Hepatocyte (in vitro differentiated cells): Measurements from ENCODE around the gene CDK17. TPM values are rescaled to one million over a fixed set of nuclear protein-coding genes. Genes with fewer than 3 reads are reported as not detected.
A peak's percentile ranks its signal among the peaks of the same experiment; 100 is the strongest.
"Not testable (repeated sequence)": the region's sequence is repeated elsewhere in the genome, so short reads cannot be mapped to it uniquely, and the experiment has no call there.

Experiments
- DNase-seq: peaks from one replicate; pipeline ENCODE4 v3.0.0-alpha.2; 2016; ENCODE audit warnings: low spot score
- H2AFZ ChIP-seq: fragments of 200-600 bp; sonication (generic); 2 replicates; pipeline ENCODE4 v1.6.0; 2016; ENCODE audit warnings: antibody characterized with exemption, mild to moderate bottlenecking
- H3K27ac ChIP-seq: fragments of 200-600 bp; sonication (generic); 2 replicates; pipeline ENCODE4 v1.5.1; 2016; ENCODE audit warnings: mild to moderate bottlenecking
- H3K27me3 ChIP-seq: fragments of 200-600 bp; sonication (generic); 2 replicates; pipeline ENCODE4 v1.6.1; 2016
- H3K36me3 ChIP-seq: fragments of 200-600 bp; sonication (generic); replicated peaks from 2 replicates; pipeline ENCODE4 v1.5.1; 2016; ENCODE audit warnings: low read depth; ENCODE audit not compliant: insufficient read depth
- H3K4me1 ChIP-seq: fragments of 200-600 bp; sonication (generic); 2 replicates; pipeline ENCODE4 v1.5.1; 2016; ENCODE audit warnings: mild to moderate bottlenecking, moderate library complexity; ENCODE audit not compliant: insufficient read depth
- H3K4me2 ChIP-seq: fragments of 200-600 bp; sonication (generic); 2 replicates; pipeline ENCODE4 v1.6.0; 2016
- H3K4me3 ChIP-seq: fragments of 200-600 bp; sonication (generic); 2 replicates; pipeline ENCODE4 v1.5.1; 2016; ENCODE audit warnings: mild to moderate bottlenecking
- H3K79me2 ChIP-seq: fragments of 200-600 bp; sonication (generic); 2 replicates; pipeline ENCODE4 v1.6.0; 2017; ENCODE audit warnings: mild to moderate bottlenecking
- H3K9me2 ChIP-seq: fragments of 200-600 bp; sonication (generic); replicated peaks from 2 replicates; pipeline ENCODE4 v1.6.0; 2017; ENCODE audit warnings: mild to moderate bottlenecking; ENCODE audit not compliant: insufficient read depth
- H3K9me3 ChIP-seq: fragments of 200-600 bp; sonication (generic); 2 replicates; pipeline ENCODE4 v1.5.1; 2016; ENCODE audit warnings: low read depth, mild to moderate bottlenecking
- H4K20me1 ChIP-seq: fragments of 200-600 bp; sonication (generic); 2 replicates; pipeline ENCODE4 v1.6.0; 2016; ENCODE audit warnings: mild to moderate bottlenecking; ENCODE audit not compliant: insufficient read depth, poor library complexity, severe bottlenecking
- CTCF ChIP-seq: fragments of 200-600 bp; sonication (generic); IDR thresholded peaks from 2 replicates; pipeline ENCODE4 v1.5.1; 2016; ENCODE audit warnings: antibody characterized with exemption, mild to moderate bottlenecking; ENCODE audit not compliant: poor library complexity
- EZH2 ChIP-seq: fragments of 200-600 bp; sonication (generic); IDR thresholded peaks from 2 replicates; pipeline ENCODE4 v1.6.1; 2016; ENCODE audit warnings: antibody characterized with exemption, mild to moderate bottlenecking, borderline replicate concordance
- EZH2phosphoT487 ChIP-seq: fragments of 200-600 bp; sonication (generic); IDR thresholded peaks from one replicate; pipeline ENCODE4 v1.6.1; 2018; ENCODE audit warnings: antibody characterized with exemption, mild to moderate bottlenecking, low read depth, moderate library complexity; ENCODE audit not compliant: unreplicated experiment, severe bottlenecking
- WGBS: methylation state at CpG from one replicate; pipeline ENCODE4 v1.1.6; 2016; ENCODE audit warnings: low lambda C conversion rate; ENCODE audit errors: missing lambda C conversion rate; 5-methylcytosine and 5-hydroxymethylcytosine counted together
- polyA plus RNA-seq: library from polyadenylated mRNA; unstranded; fragments of >200 nt; fragmentation: Nextera tagmentation; extraction: Ambion mirVana; gene quantifications from 2 replicates; pipeline ENCODE4 v1.2.1, GENCODE V29; 2016
- total RNA-seq: library from RNA; depleted of rRNA; stranded (reverse); fragments of >200 nt; gene quantifications from 2 replicates; pipeline ENCODE4 v1.2.3, GENCODE V29; 2014

The CDK17 gene
- total and polyA plus RNA-seq, 2 experiments from 2014 or later: 13.8 to 33.1 TPM

GRCh38 chr12:96419576-96420276 is 19.5 kb upstream of the CDK17 start:
- no peaks in the 10 kb centered on the region for H3K27me3 ChIP-seq
- no peak for TF ChIP-seq CTCF
- TF ChIP-seq EZH2phosphoT487: no peak

GRCh38 chr12:96417688-96418087 is 17.4 kb upstream of the CDK17 start:
- not testable (repeated sequence) for H4K20me1 ChIP-seq, DNase-seq, H3K9me3 ChIP-seq, H3K27me3 ChIP-seq, H3K36me3 ChIP-seq, H3K4me1 ChIP-seq, H3K4me3 ChIP-seq, H2AFZ ChIP-seq, H3K9me2 ChIP-seq, H3K79me2 ChIP-seq, H3K27ac ChIP-seq, H3K4me2 ChIP-seq
- WGBS: 97% methylated on average over 2 of the region's 2 CpGs

More at GRCh38 chr12:96419576-96420276, 19.5 kb upstream of the CDK17 start:
- WGBS: 96% methylated on average over 5 of the region's 5 CpGs
- H3K9me3 ChIP-seq: no peaks in the 10 kb centered on the region
- H3K36me3 ChIP-seq: no peaks in the 10 kb centered on the region
- no peak overlapping the region for H3K27ac ChIP-seq
- H3K4me2 ChIP-seq: no peak overlapping the region
- no peaks in the 10 kb centered on the region for H3K79me2 ChIP-seq
- no peaks in the 10 kb centered on the region for H4K20me1 ChIP-seq
- no peak overlapping the region for H2AFZ ChIP-seq
- DNase-seq: no peak
- H3K4me3 ChIP-seq: no peak overlapping the region
- H3K4me1 ChIP-seq: no peaks in the 10 kb centered on the region
- H3K9me2 ChIP-seq: no peaks in the 10 kb centered on the region

GRCh38 chr12:96416033-96416799 is 16.0 kb upstream of the CDK17 start:
- Histone ChIP-seq H3K36me3 (no peaks in the 10 kb centered on the region), H4K20me1 (no peaks in the 10 kb centered on the region), H3K9me3 (no peaks in the 10 kb centered on the region), H3K27ac (peak overlapping the region; percentile 34), H3K27me3 (no peaks in the 10 kb centered on the region), H3K4me2 (peak overlapping the region; percentile 47), H2AFZ (peak overlapping the region; percentile 42), H3K4me3 (no peak overlapping the region), H3K4me1 (no peaks in the 10 kb centered on the region), H3K79me2 (no peaks in the 10 kb centered on the region), H3K9me2 (no peaks in the 10 kb centered on the region)
- no peak for TF ChIP-seq EZH2phosphoT487
- no peak for TF ChIP-seq EZH2
- no peak for TF ChIP-seq CTCF
- DNase-seq: no peak
- WGBS: 44% methylated on average over 7 of the region's 7 CpGs

- no peak overlapping the region for H2AFZ ChIP-seq
- no peak for TF ChIP-seq EZH2phosphoT487
- no peak for TF ChIP-seq EZH2
- no peak for TF ChIP-seq CTCF
- H3K27ac ChIP-seq: no peak overlapping the region
- no peak for DNase-seq
- H3K4me1 ChIP-seq: no peaks in the 10 kb centered on the region
- H3K27me3 ChIP-seq: no peaks in the 10 kb centered on the region
- H3K79me2 ChIP-seq: no peaks in the 10 kb centered on the region
- no peaks in the 10 kb centered on the region for H3K9me3 ChIP-seq
- no peaks in the 10 kb centered on the region for H3K9me2 ChIP-seq
- no peaks in the 10 kb centered on the region for H4K20me1 ChIP-seq
- H3K4me3 ChIP-seq: no peak overlapping the region
- 90% methylated on average over 1 of the region's 1 CpG for WGBS
- H3K36me3 ChIP-seq: no peaks in the 10 kb centered on the region
- H3K4me2 ChIP-seq: no peak overlapping the region
These were observed 14.4 kb upstream of the CDK17 start for GRCh38 chr12:96414637-96415036.
